HG02852 (cell line): ENCODE data around the gene HOXC10.

Experiments used
- ATAC-seq: cut with Tn5 transposase; IDR thresholded peaks from one replicate; pipeline ENCODE4 v1.9.1; 2021; ENCODE audit warnings: mild to moderate bottlenecking, moderate library complexity; ENCODE audit not compliant: unreplicated experiment

HOXC10 gene

GRCh38 chr12:53976823-53977595 is 7.9 kb upstream of the HOXC10 start:
- no peak for ATAC-seq

DNA sequence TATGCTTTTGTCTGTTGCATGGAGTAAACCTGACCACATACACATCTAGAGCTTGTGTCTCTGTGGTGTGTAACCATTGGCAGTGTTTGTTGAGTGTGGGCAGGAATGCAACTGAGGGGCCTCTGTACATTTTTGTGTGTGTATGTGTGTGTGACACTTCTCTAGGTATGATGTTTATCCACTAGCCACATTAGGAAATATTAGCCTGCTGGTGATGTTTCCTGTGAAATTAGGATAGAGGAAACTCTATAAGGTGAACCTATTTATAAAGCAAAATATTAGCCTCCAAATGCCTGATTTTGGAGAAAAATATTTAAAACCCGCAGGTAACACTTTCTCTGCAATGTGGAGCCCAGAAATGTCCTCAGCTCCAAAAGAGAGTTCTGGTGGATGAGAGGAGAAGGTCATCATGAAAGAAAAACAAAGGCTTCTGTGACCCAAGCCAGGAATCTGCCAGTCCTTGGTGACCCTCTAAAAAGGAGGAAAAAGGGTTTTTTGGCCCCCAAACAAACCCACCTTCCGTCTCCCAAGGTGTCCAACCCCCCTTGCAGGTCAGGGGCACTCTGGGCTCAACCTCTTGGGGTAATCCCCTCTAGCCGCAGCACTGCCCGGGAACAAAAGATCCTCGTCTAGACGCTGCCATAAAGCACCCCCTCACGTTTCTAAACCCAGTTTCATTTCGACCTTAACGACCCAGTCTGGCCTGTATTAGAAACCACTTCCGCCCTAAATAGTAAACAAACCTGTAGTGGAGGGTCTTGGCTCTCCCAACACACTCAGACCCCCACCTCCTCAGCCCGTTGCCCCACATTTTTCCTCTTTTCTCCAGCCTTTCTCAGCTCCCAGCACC is 7.1 kb upstream of the HOXC10 start:
- ATAC-seq = no peak

- no peak for ATAC-seq
Observed at GRCh38 chr12:53978477-53979356, 6.2 kb upstream of the HOXC10 start.

DNA sequence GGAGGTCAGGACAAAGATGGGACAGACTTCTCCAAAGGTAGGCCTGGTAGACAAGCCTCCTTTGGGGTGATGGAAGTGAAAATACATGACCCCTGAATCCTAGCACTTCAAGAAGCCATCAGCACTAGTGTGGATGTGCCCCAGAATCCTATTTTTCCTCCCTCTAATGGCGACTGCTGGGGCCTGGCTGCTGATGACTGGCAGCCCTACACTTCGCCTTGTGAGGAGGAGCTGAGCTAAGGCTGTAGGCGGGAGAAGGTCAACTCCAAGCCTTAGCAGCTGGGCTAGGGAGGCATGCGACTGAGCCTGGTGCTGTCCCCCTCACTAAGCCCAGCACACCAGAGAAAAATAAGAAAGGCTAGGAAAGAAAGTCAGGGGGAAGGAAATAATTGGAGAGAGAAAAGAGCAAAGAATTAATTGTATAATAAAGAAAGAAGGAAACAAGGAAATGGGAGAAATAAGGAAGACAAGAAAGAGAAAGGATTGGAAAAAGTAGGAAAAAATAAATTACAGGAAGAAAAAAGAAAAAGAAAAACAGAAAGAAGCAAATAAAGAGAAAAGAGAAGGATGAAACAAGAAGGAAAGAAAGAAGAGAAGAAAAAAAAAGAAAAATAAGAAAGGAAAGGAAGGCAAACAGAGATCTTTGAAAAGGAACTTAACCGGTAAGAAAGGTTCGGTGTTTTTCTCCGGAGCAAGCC is 4.7 kb upstream of the HOXC10 start:
- ATAC-seq = no peak

DNA sequence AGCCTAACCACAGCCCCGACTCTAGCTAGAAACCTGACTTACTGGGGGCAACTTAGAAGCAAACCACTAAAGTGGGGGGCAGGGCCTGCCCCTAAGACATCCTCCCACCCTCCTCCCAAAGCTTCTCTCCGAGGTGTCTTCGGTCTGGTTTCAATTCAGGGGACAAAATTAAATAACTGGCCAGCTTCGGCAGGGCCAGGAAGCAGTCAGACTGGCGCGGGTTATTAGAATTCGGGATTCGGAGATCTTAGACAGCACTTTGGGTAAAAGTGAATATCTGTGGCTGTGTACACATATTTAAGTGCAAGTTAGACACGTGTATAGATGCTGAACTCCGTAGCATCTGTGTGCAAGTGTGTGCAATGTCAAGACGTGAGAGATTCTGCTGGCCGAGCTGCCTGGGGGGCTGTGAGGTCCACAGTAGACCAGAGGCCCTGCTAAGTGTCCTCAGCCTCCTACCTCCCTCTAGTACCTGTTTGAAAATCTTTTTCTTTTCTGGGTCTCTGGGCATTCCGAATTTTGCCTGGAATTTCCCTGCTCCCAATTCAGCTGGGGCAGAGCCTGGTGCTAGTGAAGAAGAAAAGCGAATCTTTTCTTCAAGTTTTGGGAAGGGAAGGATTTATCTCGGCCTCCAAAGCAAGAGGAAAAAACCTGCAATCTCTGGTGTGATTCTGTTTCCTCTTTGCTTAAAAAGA is 4.0 kb upstream of the HOXC10 start:
- no peak for ATAC-seq

DNA sequence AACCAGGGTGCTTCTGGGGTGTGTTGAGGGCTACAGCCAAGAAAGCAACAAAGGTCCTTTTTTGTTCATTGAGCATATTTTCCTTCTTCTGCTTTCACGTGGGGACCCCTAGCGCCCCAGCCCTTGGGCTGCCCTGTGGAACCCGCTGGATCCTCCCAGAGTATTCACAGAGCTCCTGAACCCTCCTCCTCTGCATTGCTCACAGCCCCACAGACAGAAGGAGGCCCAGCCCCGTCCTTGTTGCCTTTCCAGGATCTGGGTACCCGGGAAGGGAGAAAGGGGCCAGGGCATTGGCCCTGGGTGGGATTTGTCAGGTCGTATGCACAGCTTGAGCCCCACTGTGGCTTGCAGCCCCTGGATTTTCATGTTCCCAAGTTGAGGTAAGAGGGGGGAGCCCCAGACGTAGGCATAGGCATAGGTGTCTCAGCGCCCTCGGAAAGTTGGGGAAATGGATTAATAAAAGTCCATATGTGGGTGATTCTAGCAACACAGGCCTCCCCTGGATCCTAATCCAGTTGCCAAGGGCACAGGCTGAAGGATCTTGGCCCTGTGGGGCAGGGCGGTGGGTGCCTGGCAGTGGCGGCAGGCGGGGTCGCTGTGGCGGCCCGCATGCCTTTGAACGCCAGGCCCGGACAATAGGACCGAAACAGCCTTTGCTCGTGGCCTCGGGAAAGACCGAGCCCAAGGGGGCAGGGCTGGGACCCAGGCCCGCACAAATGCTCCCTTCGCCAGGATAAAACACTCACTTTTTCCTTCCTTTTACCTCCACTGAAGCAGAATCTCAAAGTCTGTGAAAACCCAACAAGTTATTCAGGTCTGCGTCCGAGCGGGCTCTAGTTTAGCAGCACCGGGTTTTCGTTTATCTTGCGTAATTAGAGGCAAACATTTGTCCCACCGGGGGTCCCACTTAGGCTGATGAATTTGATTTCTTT is 3.0 kb upstream of the HOXC10 start:
- ATAC-seq = no peak

DNA sequence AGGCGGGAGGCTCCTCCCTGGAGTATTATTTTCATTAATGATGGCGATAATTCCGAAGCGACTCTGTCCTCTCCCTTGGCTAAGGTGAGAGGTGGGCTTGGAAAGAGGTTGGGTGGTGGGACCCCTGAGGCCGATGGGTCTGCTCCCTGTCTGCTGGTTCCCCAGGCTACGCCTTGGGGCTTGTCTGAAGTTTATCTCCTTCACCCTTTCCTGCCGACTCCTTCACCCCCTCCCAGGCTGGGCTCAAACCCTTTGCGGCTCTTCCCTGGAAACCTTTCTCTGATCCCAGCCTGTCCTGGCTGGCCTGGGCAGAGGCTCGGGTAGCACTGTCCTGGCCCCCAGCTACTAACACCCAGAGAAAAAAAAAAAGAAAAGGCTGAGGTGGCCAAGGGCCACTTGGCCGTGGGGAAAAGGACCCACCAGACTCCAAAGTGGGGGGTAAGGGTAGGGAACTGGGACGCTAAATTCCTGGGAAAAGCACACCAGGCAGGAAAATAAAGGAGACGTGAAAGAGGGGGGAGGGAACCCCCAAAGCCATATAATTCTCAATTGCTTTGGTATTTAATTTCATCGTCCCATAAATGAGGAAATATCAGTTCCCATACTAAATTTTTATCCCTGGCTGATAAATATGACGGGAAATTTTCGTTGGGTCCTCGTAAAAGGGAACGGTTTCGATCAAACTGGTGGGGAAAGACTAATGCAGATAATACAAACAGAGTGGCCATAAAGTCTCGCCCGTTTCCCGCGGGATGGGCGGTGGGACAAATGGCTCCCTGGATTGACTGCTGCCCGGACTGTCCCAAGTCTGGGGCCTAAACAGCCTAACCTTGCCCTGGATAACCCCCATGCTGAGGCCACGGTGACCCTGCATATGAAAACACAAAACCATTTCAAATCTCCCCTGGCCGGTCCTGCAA is 2.0 kb upstream of the HOXC10 start:
- ATAC-seq = no peak

GRCh38 chr12:53983568-53983949 is 1.4 kb upstream of the HOXC10 start:
- no peak for ATAC-seq

GRCh38 chr12:53983950-53984572 is 885 bp upstream of the HOXC10 start:
- no peak for ATAC-seq

DNA sequence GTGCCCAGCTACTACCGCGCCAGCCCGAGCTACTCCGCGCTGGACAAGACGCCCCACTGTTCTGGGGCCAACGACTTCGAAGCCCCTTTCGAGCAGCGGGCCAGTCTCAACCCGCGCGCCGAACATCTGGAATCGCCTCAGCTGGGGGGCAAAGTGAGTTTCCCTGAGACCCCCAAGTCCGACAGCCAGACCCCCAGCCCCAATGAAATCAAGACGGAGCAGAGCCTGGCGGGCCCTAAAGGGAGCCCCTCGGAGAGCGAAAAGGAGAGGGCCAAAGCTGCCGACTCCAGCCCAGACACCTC is 697 bp downstream of the HOXC10 start:
- no peak for ATAC-seq

DNA sequence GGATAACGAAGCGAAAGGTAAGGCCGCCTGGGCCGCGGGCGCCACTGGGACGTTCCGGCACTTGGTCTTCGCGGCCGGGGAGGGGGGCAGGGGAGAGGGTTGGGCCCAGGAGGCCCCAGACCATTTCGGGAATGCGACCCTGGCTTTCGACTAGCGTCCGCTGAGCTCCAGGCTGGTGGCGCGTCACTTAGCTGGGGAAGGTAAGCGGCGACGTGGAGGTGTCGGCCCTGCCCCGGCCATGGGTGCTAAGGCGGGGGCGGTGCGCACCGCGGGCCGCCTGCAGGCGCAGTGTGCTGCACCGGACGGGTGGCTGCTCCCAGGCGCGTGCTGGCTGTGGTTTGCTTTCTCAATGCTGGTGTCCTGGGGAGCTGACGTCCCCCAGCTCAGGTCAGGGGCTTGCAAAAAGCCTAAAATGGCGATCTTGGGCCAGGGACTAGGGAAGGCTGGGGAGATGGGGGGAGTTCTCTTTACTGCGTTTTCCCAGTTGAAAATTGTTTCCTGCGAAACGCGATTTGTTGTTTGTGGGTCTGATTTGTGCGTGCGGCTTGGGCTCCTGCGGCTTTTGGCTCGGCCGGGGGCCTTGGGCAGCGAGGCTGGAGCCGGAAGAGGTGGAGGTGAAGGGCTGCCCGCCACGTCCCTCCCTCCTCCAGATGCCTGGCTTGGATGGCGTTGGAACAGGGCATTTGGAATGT is 1.2 kb downstream of the HOXC10 start:
- ATAC-seq = no peak

DNA sequence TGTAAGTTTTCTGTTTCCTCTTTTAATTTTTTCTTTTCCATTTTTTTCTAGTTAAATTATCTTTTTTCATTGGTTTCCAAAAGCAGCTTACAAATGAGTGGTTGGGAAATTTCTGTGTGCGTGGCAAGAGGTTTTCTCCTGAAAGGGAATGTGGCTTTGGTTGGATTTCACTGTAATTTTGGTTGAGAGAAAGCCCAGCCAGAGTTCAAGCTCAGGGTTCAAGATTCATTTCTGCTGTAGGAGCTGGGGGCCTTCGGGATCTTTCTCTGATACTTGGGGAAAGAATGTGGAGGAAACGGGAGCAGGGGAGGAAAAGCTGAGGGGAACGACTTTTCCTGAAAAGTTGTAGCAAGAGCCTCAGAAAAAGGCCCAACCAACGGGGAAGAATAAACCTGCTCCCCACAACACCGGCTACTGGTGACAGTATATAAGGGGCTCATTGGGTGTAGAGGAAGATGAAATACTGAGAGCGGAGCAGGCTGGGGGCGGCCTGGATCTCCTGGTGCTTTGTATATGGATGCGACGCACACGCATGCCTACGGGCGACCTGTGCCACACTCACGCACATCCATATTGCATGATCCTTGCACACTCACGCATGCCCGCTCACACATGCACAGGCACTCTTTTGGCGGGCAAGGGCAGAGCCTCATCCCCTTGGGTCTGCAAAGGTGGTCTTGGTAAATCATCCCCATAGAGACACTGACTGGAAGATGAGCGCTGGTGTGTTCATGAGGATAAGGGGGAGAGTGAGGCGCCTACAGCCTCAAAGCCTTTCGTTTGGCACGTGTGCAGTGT is 1.9 kb downstream of the HOXC10 start:
- ATAC-seq = no peak

DNA sequence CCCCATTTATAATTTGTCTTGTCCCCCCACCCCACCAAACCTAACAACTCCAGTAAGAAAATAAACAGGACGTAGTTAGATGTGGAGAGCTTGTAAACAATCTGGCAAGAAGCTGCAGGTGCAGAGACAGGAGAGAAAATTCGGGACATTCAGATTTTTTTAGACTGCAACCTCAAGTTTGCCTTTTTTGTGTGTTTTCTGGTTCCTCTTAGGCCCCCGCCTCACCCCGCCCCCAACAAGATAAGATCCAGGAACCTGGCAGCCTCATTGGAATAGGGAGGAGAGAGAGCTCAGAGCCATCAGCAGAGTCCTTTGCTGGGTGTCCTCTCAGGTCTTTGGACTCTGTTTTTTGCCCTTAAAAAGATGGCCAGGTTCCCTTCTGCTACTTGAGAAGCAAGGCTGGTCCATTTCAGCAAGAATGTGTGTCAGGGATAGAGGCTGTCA is 2.9 kb downstream of the HOXC10 start:
- no peak for ATAC-seq

DNA sequence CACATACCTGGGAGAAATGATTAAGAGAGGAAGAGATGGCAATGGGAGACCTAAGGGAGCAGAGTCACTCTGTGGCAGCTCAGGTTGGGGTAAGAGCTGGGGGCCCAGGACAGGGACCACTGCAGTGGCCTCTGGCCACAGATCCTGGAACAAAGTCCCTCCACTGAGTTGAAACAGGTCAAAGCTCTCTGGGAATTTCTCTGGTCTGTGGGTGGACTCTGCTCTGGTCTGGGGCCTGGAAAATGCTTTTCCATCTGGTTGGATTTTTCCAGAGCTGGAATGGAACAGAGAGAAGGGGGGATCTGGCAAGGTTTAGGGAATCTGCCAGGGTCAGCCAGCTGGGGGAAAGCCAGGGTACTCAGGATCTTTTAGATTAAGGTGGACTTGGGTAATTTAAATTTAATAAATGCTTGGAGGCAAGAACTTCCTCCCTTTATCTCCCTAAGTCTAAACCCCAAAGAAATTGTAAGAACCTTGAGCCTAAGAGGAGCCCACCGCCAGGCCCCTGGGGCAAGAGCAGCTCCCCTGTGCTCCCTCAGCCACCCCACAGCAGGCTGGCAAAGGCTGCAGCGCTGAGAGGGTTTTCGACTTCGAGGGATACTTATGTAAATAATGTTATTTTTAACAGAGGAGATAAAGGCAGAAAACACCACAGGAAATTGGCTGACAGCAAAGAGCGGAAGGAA is 3.7 kb downstream of the HOXC10 start:
- no peak for ATAC-seq

DNA sequence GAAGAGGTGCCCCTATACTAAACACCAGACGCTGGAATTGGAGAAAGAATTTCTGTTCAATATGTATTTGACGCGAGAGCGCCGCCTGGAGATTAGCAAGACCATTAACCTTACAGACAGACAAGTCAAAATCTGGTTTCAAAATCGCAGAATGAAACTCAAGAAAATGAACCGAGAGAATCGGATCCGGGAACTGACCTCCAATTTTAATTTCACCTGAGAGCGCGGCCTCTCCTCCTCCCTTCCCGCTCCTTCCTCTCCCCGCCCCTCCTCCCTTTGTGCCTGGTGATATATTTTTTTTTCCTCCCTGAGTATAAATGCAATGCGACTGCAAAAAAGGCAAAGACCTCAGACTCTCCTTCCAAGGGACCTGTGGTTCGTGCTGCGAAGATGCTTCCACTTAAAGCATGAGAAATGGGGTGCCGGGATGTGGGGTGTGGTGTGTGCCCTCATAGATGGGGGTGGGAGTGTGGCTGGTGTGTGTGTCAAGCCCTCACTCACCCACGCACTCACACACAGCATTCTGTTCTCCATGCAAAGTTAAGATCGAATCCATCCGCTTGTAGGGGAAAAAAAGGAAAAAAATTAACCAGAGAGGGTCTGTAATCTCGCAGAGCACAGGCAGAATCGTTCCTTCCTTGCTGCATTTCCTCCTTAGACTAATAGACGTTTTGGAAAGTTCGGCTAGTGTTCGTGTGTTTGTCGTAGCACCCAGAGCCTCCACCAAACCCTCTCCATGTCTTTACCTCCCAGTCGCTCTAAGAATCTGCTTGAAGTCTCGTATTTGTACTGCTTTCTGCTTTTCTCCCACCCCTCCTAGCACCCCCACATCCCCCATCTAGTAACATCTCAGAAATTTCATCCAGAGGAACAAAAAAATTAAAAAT is 4.5 kb downstream of the HOXC10 start:
- no peak for ATAC-seq
